ENCODE data around the gene BIRC6. TPM values are rescaled to one million over a fixed set of nuclear protein-coding genes. Genes with fewer than 3 reads are reported as not detected.
A peak's percentile ranks its signal among the peaks of the same experiment; 100 is the strongest.
"Not testable (repeated sequence)": the region's sequence is repeated elsewhere in the genome, so short reads cannot be mapped to it uniquely, and the experiment has no call there.

Gene BIRC6
- total RNA-seq, 1 donor from 2014 or later, result 32.7 TPM

DNA sequence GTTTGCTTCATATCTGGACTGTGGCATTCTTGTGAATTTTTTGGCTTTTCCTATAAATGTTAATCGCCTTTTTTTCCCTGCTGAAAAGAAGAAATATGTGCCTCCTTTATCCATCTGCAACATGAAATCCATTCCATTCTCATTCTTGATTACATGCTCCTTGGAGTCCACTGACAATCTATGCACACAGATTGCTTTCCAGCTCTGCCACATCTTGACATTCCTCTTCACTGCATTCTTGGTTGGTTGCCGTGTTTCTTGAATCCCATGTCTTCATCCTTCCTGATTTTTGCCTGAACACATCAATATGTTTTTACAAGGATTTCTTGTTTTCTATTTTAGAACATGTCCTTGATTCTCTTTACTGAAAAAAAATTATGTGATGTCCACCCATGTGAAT lies 26.7 kb upstream of the BIRC6 start:
- Histone ChIP-seq H3K27ac (replicated peaks) (no peak overlapping the region), H3K4me3 (no peak overlapping the region), H3K9me3 (replicated peaks) (no peaks in the 10 kb centered on the region), H3K4me1 (peaks cover 7% of the 10 kb centered on the region), H3K27me3 (ENCODE audit: low read depth) (no peaks in the 10 kb centered on the region), H3K36me3 (peaks cover 9% of the 10 kb centered on the region)
- intact Hi-C loops (cut with micrococcal nuclease), result no loop called here
- TF ChIP-seq, protein P1, sequence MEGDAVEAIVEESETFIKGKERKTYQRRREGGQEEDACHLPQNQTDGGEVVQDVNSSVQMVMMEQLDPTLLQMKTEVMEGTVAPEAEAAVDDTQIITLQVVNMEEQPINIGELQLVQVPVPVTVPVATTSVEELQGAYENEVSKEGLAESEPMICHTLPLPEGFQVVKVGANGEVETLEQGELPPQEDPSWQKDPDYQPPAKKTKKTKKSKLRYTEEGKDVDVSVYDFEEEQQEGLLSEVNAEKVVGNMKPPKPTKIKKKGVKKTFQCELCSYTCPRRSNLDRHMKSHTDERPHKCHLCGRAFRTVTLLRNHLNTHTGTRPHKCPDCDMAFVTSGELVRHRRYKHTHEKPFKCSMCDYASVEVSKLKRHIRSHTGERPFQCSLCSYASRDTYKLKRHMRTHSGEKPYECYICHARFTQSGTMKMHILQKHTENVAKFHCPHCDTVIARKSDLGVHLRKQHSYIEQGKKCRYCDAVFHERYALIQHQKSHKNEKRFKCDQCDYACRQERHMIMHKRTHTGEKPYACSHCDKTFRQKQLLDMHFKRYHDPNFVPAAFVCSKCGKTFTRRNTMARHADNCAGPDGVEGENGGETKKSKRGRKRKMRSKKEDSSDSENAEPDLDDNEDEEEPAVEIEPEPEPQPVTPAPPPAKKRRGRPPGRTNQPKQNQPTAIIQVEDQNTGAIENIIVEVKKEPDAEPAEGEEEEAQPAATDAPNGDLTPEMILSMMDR (IDR thresholded peaks at IDR 0.05; ENCODE audit: borderline replicate concordance), result no peak
- no peak for DNase-seq

DNA sequence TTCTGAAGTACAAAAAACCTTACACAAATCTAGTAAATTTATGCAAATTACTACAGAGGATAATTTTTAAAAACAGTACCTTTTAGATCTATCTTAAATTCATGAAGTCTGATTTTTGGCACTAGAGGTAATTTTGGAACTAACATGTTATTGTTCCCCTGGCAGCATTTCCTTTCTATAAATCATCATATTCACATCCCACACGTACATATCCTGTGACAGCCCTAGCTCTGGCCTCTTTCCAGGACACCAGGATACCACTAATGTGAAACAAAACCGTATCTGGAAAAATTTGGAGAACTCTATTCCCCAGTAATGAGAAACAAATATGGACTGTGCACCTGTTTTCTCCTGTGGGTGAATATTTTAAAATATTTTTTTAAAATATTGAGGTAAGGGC lies 14.0 kb upstream of the BIRC6 start:
- intact Hi-C loops (cut with micrococcal nuclease), result no loop called here
- H3K9me3 ChIP-seq (replicated peaks), result no peaks in the 10 kb centered on the region
- no peak overlapping the region for H3K27ac ChIP-seq (replicated peaks)
- DNase-seq, result no peak
- H3K36me3 ChIP-seq, result no peaks in the 10 kb centered on the region
- H3K27me3 ChIP-seq (ENCODE audit: low read depth), result no peaks in the 10 kb centered on the region
- H3K4me1 ChIP-seq, result no peaks in the 10 kb centered on the region
- H3K4me3 ChIP-seq, result peak overlapping the region; percentile 50
- TF ChIP-seq, protein P1 (IDR thresholded peaks at IDR 0.05; ENCODE audit: borderline replicate concordance), result no peak

GRCh38 chr2:32350797-32351196 lies 6.0 kb upstream of the BIRC6 start:
- H3K36me3 ChIP-seq; H3K27me3 ChIP-seq (ENCODE audit: low read depth); H3K4me3 ChIP-seq; intact Hi-C loops (cut with micrococcal nuclease); H3K4me1 ChIP-seq; H3K9me3 ChIP-seq (replicated peaks); DNase-seq; H3K27ac ChIP-seq (replicated peaks): not testable (repeated sequence)

DNA sequence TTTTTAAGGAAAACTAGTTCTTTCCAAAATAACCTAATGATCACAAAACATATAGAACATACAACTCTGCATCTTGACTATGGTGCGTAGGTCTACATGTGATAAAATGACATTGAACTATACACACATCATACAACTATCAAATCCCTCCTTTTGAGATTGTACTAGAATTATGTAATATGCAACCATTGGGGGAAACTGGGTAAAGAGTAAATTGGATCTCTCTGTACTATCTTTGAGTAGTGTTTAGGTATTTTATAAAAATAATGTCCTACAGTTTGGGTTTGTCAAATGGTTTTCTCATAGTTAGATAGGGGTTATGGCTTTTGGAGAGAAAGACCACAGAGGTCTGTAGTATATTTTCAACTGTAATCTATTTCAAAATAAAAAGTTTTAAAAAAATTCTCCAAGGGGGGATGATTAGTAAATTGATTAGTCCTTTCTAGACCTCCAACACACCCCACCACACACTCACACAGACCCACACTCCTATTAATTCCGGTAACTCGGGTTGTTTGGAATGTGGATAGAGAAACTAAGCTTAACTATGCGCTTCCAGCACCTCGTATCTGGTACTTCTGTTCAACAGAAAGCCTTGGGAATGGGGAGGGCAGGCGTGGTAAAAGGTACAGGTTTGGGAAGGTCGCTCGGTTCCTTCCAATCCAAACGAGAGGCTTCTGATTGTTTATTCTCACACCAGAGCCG lies 695 bp upstream of the BIRC6 start:
- H3K4me3 ChIP-seq, result peak overlapping the region; percentile 85
- no peaks in the 10 kb centered on the region for H3K36me3 ChIP-seq
- no peak for DNase-seq
- H3K27me3 ChIP-seq (ENCODE audit: low read depth), result no peaks in the 10 kb centered on the region
- TF ChIP-seq, protein P1 (IDR thresholded peaks at IDR 0.05; ENCODE audit: borderline replicate concordance), result no peak
- H3K27ac ChIP-seq (replicated peaks), result peak overlapping the region; percentile 95
- intact Hi-C loops (cut with micrococcal nuclease), result no loop called here
- no peaks in the 10 kb centered on the region for H3K9me3 ChIP-seq (replicated peaks)
- peaks cover 42% of the 10 kb centered on the region for H3K4me1 ChIP-seq

GRCh38 chr2:32357318-32358110 lies 691 bp downstream of the BIRC6 start:
- peak; percentile 32 for DNase-seq
- intact Hi-C loops (cut with micrococcal nuclease), result no loop called here
- H3K9me3 ChIP-seq (replicated peaks), result no peaks in the 10 kb centered on the region
- no peaks in the 10 kb centered on the region for H3K27me3 ChIP-seq (ENCODE audit: low read depth)
- H3K4me3 ChIP-seq, result peak overlapping the region; percentile 85
- peaks cover 48% of the 10 kb centered on the region for H3K4me1 ChIP-seq
- TF ChIP-seq, protein P1 (IDR thresholded peaks at IDR 0.05; ENCODE audit: borderline replicate concordance), result no peak
- H3K36me3 ChIP-seq, result no peaks in the 10 kb centered on the region
- peak overlapping the region; percentile 95 for H3K27ac ChIP-seq (replicated peaks)

- Histone ChIP-seq H3K27ac (replicated peaks) (peak overlapping the region; percentile 95), H3K4me1 (peaks cover 48% of the 10 kb centered on the region), H3K27me3 (ENCODE audit: low read depth) (no peaks in the 10 kb centered on the region), H3K4me3 (peak overlapping the region; percentile 85), H3K36me3 (no peaks in the 10 kb centered on the region), H3K9me3 (replicated peaks) (no peaks in the 10 kb centered on the region)
- intact Hi-C loops (cut with micrococcal nuclease), result no loop called here
- no peak for DNase-seq
- TF ChIP-seq, protein P1 (IDR thresholded peaks at IDR 0.05; ENCODE audit: borderline replicate concordance), result no peak
Observed at GRCh38 chr2:32358111-32358482, 1.3 kb downstream of the BIRC6 start.
